GM12891 (cell line): ENCODE data around the gene POLR2J3.
"Not testable (repeated sequence)": the region's sequence is repeated elsewhere in the genome, so short reads cannot be mapped to it uniquely, and the experiment has no call there.

Source experiments
- POLR2A ChIP-seq: IDR thresholded peaks from 2 replicates; pipeline ENCODE4 v1.6.1; 2011; ENCODE audit warnings: low read depth, low read length, control low read depth
- POLR2AphosphoS5 ChIP-seq: IDR thresholded peaks from 2 replicates; pipeline ENCODE4 v1.6.1; 2011; ENCODE audit warnings: low read depth, low read length, control low read depth
- SPI1 ChIP-seq: IDR thresholded peaks from 2 replicates; pipeline ENCODE4 v1.6.1; 2011; ENCODE audit warnings: low read depth, low read length, control low read depth
- TAF1 ChIP-seq: IDR thresholded peaks from 2 replicates; pipeline ENCODE4 v1.6.1; 2011; ENCODE audit warnings: low read depth, low read length, control low read depth

- not testable (repeated sequence) for TF ChIP-seq POLR2A, POLR2AphosphoS5, SPI1, TAF1
Observed at GRCh38 chr7:102611675-102612325, 39.4 kb upstream of the POLR2J3 start.
